Memory B cell (primary cell): ENCODE results near the gene GNG13.

Source experiments
- ATAC-seq: fragments of 150-1000 bp; cut with Tn5 transposase; 2 replicates; pipeline ENCODE4 v1.10.0; 2021; ENCODE audit warnings: low read depth, mild to moderate bottlenecking, moderate library complexity
- DNase-seq, 2 donors: peaks; one replicate each; pipeline ENCODE4 v3.0.0; 2022; ENCODE audit warnings: low spot score in 2 of 2
- H3K27ac Mint-ChIP-seq: one replicate; pipeline ENCODE4 v1.8.0; 2022; ENCODE audit warnings: mild to moderate bottlenecking, moderate library complexity, mixed read lengths
- H3K27me3 Mint-ChIP-seq: one replicate; pipeline ENCODE4 v1.8.0; 2022; ENCODE audit warnings: mixed read lengths
- H3K36me3 Mint-ChIP-seq: one replicate; pipeline ENCODE4 v1.8.0; 2022; ENCODE audit warnings: mild to moderate bottlenecking, mixed read lengths
- H3K4me1 Mint-ChIP-seq: one replicate; pipeline ENCODE4 v1.8.0; 2022; ENCODE audit warnings: mixed read lengths
- H3K4me3 Mint-ChIP-seq: one replicate; pipeline ENCODE4 v1.8.0; 2022; ENCODE audit warnings: mild to moderate bottlenecking, moderate library complexity, mixed read lengths
- H3K9me3 Mint-ChIP-seq: one replicate; pipeline ENCODE4 v1.8.0; 2022; ENCODE audit warnings: mixed read lengths

Gene GNG13

DNA sequence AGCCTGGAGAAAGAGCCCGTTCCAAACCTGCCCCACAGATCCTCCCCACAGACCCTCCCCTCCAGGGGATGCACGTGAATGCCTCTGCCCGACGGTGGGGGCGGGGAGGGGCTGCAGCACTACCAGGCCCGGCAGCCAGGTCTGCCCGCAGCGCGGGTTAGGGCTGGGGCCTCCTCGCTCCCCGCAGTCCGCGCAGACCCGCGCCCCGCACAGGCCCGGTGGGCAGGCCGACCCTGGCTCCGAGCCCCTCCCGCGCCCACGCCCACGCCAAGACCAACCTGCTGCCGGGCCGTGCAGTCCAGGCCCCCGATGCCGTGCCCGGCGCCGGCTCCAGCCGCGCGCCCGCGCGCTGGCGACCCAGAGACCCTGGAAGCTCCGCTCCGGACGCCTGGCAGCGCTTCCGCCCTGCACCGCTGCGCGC lies 12.5 kb downstream of the GNG13 start, which contains the start of gene RPUSD1:
TSS of gene RPUSD1 (minus strand) at position 404 of the 421 bp plus-strand sequence. CDS start 644 bp downstream, outside the sequence.
- peak in 1 of 2 donors; percentile 62 for DNase-seq
- peaks cover 6% of the 10 kb centered on the region for H3K4me1 Mint-ChIP-seq
- ATAC-seq: peak; percentile 5
- H3K36me3 Mint-ChIP-seq: peaks cover 9% of the 10 kb centered on the region
- peak within 1 kb of the TSS; percentile 85 for H3K4me3 Mint-ChIP-seq
- H3K27ac Mint-ChIP-seq: no peak within 1 kb of the TSS
- no peaks in the 10 kb centered on the region for H3K9me3 Mint-ChIP-seq
- peaks cover 4% of the 10 kb centered on the region for H3K27me3 Mint-ChIP-seq

DNA sequence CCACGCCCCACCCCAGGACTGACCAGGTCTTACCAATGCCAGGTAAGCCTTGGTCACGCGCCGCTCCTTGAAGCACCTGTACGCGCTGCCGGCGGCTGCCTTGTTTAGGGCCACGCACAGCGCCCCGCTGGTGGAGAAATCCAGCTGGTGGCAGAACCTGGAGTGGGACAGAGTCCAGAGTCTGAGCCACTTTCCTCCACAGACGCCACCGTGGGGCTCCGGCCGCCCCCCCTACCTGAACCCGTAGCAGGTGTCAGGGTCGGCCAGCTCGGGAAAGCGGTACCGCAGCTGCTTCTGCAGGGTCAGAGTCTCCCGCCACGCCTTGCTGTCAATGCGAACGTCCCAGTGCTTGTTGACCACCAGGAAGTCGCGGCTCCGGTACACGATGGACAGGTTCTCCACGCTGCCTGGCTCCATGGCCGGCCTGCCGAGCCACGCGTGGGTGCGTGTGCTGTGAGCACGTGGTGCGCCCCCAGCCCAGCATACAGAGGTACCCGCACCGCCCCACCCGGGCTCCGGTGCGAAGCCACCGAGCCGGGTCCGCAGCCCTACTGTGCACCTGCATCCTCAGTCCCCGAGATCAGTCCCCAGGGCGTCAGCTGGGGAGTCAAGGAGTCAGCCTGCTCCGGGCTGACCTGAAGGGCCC lies 13.1 kb downstream of the GNG13 start:
- ATAC-seq: no peak
- Mint-ChIP-seq H3K27ac (no peak overlapping the region), H3K4me3 (peak overlapping the region; percentile 85), H3K9me3 (no peaks in the 10 kb centered on the region), H3K27me3 (peaks cover 4% of the 10 kb centered on the region), H3K36me3 (peaks cover 9% of the 10 kb centered on the region), H3K4me1 (peaks cover 6% of the 10 kb centered on the region)
- no peak for DNase-seq

DNA sequence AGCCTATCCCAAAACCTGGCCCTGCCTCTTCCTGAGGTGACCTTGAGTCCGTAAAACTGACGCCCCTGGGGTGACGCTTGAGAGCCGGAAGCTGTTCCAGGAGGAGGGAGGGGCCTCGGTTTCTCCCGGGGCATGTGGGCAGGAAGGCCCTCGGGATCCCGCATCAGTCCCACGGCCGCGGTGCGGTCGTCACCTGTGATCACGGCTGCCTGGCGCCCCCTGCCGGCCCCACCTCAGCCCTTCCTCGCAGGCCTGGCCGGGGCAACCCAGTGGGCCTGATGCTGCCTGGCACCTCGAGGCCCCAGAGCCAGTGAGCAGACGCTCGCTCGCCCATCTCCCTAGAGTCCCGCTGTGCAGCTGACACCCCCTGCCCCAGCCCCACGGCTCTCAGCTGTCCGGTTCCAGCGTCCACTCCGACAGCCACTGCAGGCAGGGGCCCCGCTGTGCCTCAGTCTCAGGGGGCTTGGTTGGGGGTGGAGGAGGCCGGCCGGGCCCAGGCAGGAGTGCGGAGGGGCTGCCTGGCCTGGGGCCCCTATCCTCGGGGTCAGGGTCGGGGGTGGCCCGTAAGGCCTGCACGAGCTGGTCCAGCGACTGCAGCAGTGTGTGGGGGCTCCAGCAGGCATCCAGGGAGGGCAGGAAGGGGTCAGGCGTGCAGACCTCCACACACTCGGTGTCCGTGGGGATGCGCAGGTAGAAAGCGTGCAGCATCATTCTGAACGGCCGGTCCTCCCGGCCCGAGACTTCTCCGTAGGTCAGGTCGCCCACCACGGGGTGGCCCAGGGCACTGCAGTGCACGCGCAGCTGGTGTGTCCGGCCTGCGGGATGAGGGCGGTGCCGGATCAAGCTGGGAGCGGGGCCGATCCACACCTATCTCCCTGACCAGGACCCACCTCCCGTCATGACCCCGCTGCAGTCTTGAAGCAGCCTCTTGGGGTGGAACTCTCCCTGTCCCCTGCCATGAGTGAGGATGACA lies 14.7 kb downstream of the GNG13 start:
- Mint-ChIP-seq H3K27me3 (peaks cover 8% of the 10 kb centered on the region), H3K4me3 (peak overlapping the region; percentile 59), H3K9me3 (no peaks in the 10 kb centered on the region), H3K27ac (no peak overlapping the region), H3K4me1 (peaks cover 6% of the 10 kb centered on the region), H3K36me3 (no peaks in the 10 kb centered on the region)
- ATAC-seq (peak; percentile 27), DNase-seq (peak; percentile 75 to 81)

DNA sequence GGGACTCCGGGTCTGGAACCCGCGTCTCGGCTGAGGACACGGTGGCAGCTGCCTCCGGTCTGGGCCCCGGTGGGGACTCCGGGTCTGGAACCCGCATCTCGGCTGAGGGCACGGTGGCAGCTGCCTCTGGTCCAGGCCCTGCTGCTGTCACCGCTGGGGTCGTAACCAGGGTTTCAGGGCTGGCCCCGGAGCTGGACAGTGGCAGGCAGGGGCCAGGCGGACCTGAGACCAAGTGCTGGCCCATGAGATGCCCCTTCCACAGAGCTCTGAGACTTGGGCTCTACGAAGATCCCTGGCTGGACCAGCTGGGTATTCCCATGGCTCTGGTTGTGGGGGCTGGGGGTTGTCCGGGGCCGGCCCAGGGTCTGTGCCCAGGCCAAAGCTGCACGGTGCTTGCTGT lies 16.1 kb downstream of the GNG13 start:
- Mint-ChIP-seq H3K27ac (no peak overlapping the region), H3K36me3 (no peaks in the 10 kb centered on the region)
- ATAC-seq: no peak

DNA sequence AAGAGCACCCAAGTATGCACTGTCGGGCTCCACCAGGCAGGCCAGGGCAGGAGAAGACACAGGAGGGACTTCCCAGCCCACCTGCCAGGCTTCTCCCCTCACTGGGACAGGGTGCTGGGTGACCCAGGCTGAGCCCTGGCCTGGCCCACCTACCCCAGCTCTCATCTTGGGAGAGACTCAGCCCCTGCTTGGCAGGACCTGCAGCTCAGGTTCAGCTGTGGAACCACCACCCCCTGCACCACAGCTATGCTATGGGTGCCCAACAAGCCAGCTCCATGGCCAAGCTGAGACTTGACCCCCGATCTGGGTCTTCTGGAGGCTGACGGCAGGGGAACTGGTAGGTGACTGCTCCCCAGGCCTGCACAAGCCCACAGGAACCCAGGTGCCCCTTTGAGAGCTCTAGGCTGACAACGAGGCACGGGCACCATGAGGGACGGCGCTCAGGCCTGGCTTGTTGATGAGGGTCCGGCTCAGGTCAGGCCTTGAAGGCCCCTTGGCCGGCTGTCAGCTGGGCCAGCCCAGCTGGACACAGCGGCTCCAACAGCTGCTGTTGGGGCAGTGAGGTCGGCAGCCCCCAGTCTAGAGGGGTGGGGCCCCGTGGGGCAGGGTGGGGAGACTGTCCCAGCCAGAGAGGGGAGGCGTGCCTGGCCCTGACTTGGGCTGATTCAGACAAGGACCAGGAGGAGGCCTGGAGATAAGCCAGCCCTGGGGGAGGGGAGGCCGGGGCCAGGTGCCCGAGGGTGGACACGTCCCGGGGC lies 17.0 kb downstream of the GNG13 start:
- Mint-ChIP-seq H3K27me3 (peaks cover 15% of the 10 kb centered on the region), H3K36me3 (no peaks in the 10 kb centered on the region), H3K4me1 (peaks cover 6% of the 10 kb centered on the region), H3K9me3 (no peaks in the 10 kb centered on the region), H3K4me3 (no peak overlapping the region), H3K27ac (no peak overlapping the region)
- DNase-seq (no peak), ATAC-seq (no peak)

More for the DNA sequence above, 16.1 kb downstream of the GNG13 start:
- Mint-ChIP-seq H3K27me3 (peaks cover 15% of the 10 kb centered on the region), H3K4me1 (peaks cover 6% of the 10 kb centered on the region), H3K9me3 (no peaks in the 10 kb centered on the region), H3K4me3 (no peak overlapping the region)
- DNase-seq: no peak

DNA sequence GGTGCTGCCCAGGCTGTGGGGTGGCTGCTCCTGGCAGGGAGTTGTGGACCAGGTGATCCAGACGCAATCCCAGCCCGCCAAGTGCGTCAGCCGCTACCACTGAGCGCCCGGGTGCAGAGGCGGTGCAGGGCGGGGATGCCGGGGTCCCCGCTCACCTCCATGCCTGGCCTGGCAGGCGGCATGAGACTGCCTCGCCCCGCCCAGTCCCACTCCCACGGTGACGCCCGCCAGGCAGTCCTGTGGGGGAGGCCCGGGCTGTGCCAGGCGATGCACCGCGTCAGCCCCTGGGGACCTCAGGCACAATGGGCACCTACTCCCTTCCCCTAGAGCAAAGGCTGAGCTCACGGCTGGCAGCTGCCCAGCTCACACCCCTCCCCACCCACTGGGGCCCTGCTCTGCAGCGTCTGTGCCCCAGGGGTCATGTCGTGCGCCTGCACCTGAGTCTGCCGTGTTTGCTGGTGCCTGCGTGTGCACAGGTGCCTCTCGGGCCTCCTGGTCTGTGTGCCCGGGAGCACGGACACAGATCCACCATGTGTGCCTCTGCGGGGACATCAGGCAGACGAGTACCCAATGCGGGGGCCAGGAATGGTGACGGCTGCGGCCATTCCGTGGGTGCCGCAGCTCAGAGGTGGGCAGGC lies 17.6 kb downstream of the GNG13 start:
- H3K27me3 Mint-ChIP-seq: peaks cover 15% of the 10 kb centered on the region
- no peaks in the 10 kb centered on the region for H3K36me3 Mint-ChIP-seq
- no peak overlapping the region for H3K27ac Mint-ChIP-seq
- H3K4me3 Mint-ChIP-seq: no peak overlapping the region
- no peak for DNase-seq
- ATAC-seq: no peak
- H3K9me3 Mint-ChIP-seq: no peaks in the 10 kb centered on the region
- peaks cover 6% of the 10 kb centered on the region for H3K4me1 Mint-ChIP-seq

DNA sequence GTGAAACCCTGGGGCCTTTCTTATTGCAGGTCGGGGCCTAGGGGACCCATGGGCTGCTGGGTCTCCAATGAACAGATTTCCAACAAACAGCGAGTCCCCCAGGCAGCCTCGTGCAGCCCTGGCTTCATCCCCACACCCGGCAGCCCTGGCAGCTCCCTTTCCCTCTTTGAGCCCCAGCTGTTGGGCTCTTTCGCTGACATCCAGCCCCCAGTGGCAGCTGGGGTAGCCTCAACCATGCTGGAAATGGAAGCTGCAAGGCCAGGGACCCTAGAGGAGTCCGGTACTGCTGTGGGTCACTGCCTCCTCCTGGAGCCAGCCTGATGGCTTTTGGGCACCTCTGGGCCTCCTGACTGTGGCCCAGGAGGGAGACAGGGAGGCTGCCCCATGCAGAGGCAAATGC lies 18.3 kb downstream of the GNG13 start:
- ATAC-seq: no peak
- no peaks in the 10 kb centered on the region for H3K9me3 Mint-ChIP-seq
- H3K27me3 Mint-ChIP-seq: peaks cover 17% of the 10 kb centered on the region
- H3K4me1 Mint-ChIP-seq: peaks cover 6% of the 10 kb centered on the region
- H3K36me3 Mint-ChIP-seq: no peaks in the 10 kb centered on the region
- H3K27ac Mint-ChIP-seq: no peak overlapping the region
- no peak overlapping the region for H3K4me3 Mint-ChIP-seq
- no peak for DNase-seq

DNA sequence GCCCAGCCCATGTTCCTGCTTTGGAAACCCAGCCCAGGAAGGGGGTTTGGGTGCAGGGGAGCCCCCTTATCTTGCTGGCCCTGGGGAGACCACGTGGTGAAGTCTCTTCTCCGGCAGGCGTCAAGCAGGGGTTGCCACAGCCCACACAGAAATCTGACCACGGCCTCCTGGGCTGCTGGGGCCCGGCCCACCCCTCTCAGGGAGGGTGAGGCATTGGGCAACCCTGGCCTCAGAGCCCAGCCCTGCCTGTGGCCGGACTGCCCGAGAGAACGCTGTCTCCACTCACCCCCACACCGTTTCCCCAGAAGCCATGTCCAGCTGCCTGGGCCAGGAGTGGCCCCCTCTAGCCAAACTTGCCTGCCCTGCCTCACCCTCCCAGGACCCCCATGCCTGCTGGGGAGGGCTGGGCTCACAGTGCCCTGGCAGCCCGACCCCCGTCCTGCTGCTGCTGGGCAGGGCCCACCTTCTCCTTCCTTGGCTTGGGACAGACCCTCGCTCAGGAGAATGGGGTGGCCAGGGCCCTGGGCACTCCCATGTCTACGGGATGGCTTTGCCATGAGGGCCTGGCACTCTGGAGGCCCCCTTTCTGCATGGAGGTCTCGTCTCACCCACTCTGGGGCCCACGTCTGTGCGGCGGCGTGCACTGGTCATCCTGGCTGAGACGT lies 19.1 kb downstream of the GNG13 start:
- H3K27ac Mint-ChIP-seq: no peak overlapping the region

DNA sequence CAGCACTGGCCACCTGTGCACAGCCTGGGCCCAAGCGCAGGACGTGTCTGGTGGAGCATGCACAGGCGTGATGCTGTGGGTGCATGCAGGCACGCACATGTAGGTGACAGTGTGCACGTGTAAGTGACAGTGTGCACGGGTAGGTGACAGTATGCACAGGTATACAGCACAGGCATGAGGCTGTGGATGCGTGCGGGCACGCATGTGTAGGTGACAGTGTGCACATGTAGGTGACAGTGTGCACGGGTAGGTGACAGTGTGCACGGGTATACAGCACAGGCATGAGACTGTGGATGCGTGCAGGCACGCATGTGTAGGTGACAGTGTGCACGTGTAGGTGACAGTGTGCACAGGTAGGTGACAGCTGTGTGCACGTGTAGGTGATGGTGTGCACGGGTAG lies 20.2 kb downstream of the GNG13 start:
- peaks cover 17% of the 10 kb centered on the region for H3K27me3 Mint-ChIP-seq
- no peaks in the 10 kb centered on the region for H3K36me3 Mint-ChIP-seq
- no peak overlapping the region for H3K4me3 Mint-ChIP-seq
- no peaks in the 10 kb centered on the region for H3K9me3 Mint-ChIP-seq
- DNase-seq (no peak), ATAC-seq (no peak)
- H3K4me1 Mint-ChIP-seq: no peaks in the 10 kb centered on the region
- H3K27ac Mint-ChIP-seq: no peak overlapping the region

More for the DNA sequence above, 19.1 kb downstream of the GNG13 start:
- H3K4me3 Mint-ChIP-seq: no peak overlapping the region
- no peak for ATAC-seq
- H3K27me3 Mint-ChIP-seq: peaks cover 17% of the 10 kb centered on the region
- DNase-seq: no peak
- H3K36me3 Mint-ChIP-seq: no peaks in the 10 kb centered on the region
- no peaks in the 10 kb centered on the region for H3K9me3 Mint-ChIP-seq
- peaks cover 2% of the 10 kb centered on the region for H3K4me1 Mint-ChIP-seq

DNA sequence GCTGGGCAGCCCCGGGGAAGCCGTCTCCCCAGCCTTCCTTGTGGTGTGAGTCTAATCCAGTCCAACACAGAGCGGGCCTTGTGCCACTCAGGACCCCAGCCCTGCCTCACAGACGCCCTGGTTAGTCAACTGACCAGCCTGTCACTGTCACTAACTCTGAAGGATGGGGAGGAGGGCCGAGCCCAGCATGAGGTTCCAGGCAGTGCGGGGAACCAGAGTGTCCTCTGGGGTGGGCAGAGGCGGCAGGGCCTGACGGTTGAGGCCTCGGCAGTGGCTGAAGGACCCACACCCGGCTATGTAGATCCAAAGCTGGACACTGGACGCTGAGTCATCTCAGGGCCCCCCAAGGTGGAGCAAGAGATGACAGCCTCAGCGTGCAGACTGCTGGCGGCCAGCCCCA lies 21.0 kb downstream of the GNG13 start:
- Mint-ChIP-seq H3K27me3 (peaks cover 17% of the 10 kb centered on the region), H3K4me3 (no peak overlapping the region), H3K4me1 (no peaks in the 10 kb centered on the region), H3K36me3 (no peaks in the 10 kb centered on the region), H3K9me3 (no peaks in the 10 kb centered on the region), H3K27ac (no peak overlapping the region)
- ATAC-seq (no peak), DNase-seq (no peak)

DNA sequence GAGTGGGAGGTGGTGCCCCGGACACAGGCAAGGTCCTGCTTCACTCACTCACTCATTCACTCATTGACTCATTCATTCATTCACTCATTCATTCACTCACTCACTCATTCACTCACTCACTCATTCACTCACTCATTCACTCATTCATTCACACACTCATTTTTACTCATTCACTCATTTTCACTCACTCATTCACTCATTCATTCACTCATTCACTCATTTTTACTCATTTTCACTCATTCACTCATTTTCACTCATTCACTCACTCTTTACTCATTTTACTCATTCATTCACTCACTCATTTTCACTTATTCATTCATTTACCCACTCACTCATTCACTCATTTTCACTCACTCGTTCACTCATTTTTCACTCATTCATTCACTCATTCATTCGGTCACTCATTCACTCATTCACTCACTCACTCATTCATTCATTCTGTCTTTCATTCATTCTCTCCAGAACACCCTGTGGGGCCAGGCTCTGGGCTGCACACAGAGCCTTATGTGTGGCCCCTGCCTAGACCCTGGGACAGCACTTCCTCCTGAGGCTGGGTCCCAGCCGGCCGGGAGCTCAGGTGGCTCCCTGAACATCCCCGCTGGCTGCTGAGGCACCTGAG lies 21.5 kb downstream of the GNG13 start:
- no peak overlapping the region for H3K27ac Mint-ChIP-seq
- H3K4me1 Mint-ChIP-seq: no peaks in the 10 kb centered on the region
- ATAC-seq: no peak
- peaks cover 17% of the 10 kb centered on the region for H3K27me3 Mint-ChIP-seq
- DNase-seq: no peak
- H3K4me3 Mint-ChIP-seq: no peak overlapping the region
- H3K9me3 Mint-ChIP-seq: no peaks in the 10 kb centered on the region
- H3K36me3 Mint-ChIP-seq: no peaks in the 10 kb centered on the region

DNA sequence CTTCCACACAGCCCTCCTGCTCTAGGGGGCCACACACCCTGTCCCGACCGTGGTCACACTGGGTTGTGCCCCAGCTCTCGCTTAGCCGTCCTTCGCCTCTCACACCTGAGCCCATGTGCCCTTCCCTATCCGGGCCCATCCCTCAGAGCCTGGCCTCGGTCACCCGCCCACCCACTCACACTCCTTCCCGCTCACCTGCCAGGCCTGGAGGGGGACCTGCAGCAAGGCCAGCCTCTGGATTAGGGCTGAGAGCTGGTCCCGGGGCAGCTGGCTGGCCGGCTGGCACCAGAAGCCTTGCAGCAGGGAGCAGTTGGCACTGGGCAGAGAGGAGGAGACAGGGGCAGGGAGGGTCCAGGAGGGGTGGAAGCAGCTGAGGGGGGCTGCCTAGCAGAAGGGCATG lies 22.1 kb downstream of the GNG13 start:
- no peaks in the 10 kb centered on the region for H3K9me3 Mint-ChIP-seq
- ATAC-seq: no peak
- peaks cover 17% of the 10 kb centered on the region for H3K27me3 Mint-ChIP-seq
- no peaks in the 10 kb centered on the region for H3K4me1 Mint-ChIP-seq
- no peak for DNase-seq
- H3K27ac Mint-ChIP-seq: no peak overlapping the region
- H3K4me3 Mint-ChIP-seq: no peak overlapping the region
- no peaks in the 10 kb centered on the region for H3K36me3 Mint-ChIP-seq

DNA sequence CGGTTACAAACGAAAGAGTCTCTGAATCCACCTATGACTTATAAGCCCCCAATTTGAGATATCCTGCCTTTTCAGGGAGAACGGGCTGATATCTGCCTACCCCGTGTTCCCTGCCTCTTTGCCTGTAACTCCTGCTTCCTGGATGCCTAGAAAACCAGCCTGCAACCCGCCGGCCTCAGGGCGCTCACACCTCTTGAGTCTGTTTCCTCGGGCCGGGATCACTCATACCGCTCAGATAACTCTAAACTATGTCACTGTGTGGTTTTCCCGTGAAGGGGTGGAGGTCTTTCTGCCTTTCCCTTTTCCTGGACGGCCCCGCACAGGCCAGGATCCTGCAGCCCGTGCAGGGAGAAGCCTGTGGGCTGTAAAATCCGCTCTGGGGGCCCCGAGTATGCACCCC lies 22.7 kb downstream of the GNG13 start:
- Mint-ChIP-seq H3K36me3 (no peaks in the 10 kb centered on the region), H3K27me3 (peaks cover 13% of the 10 kb centered on the region), H3K9me3 (no peaks in the 10 kb centered on the region), H3K4me3 (no peak overlapping the region), H3K27ac (no peak overlapping the region), H3K4me1 (no peaks in the 10 kb centered on the region)
- no peak for ATAC-seq
- no peak for DNase-seq
